Esophagus squamous epithelium (tissue), 4 donors: Measurements from ENCODE around the gene CLIC4.

Experiments used
- POLR2A ChIP-seq, 4 donors: fragments of 450-650 bp; IDR thresholded peaks; one replicate each; pipeline ENCODE4 v1.6.1; 2017; ENCODE audit warnings: antibody characterized with exemption in 4 of 4, mild to moderate bottlenecking in 4 of 4, moderate library complexity in 3 of 4
- TF ChIP-seq, protein P1 (sequence below), 6 experiments: fragments of 450-650 bp in 4 of 6; fragments of 200-600 bp in 2 of 6; sonication (generic) in 2 of 6; IDR thresholded peaks; one replicate each; pipeline ENCODE4 v1.5.1; 2016 to 2019; ENCODE audit warnings: antibody characterized with exemption in 6 of 6, mild to moderate bottlenecking in 4 of 6, moderate library complexity in 4 of 6

DNA sequence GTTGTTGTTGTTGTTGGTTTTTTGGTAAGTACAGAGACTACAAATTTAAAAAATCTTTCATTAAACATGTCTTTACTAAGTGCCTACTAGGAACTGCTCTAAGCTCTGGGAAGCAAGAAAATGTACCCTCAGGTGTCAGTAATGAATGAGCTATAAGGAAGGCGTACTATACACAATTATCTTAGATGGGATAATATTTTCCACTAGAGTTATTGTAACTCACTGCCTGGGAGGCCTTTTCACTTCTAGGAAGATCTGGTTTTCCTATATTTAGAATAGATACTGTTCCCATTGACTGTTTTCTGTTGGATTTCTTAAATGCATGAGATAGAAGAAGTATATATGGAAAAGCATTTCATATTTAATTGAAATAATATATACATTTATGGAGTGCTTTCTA is 19.6 kb downstream of the CLIC4 start:
- TF ChIP-seq, protein P1, sequence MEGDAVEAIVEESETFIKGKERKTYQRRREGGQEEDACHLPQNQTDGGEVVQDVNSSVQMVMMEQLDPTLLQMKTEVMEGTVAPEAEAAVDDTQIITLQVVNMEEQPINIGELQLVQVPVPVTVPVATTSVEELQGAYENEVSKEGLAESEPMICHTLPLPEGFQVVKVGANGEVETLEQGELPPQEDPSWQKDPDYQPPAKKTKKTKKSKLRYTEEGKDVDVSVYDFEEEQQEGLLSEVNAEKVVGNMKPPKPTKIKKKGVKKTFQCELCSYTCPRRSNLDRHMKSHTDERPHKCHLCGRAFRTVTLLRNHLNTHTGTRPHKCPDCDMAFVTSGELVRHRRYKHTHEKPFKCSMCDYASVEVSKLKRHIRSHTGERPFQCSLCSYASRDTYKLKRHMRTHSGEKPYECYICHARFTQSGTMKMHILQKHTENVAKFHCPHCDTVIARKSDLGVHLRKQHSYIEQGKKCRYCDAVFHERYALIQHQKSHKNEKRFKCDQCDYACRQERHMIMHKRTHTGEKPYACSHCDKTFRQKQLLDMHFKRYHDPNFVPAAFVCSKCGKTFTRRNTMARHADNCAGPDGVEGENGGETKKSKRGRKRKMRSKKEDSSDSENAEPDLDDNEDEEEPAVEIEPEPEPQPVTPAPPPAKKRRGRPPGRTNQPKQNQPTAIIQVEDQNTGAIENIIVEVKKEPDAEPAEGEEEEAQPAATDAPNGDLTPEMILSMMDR (IDR thresholded peaks at IDR 0.05) = no peak
- no peak for TF ChIP-seq POLR2A (IDR thresholded peaks at IDR 0.05)
